Central memory CD8-positive, alpha-beta T cell (primary cell): ENCODE results near the gene OGFOD3.

ENCODE experiments used
- ATAC-seq: fragments of 150-1000 bp; cut with Tn5 transposase; replicated peaks from 2 replicates; pipeline ENCODE4 v1.10.0; 2022; ENCODE audit warnings: mild to moderate bottlenecking, moderate FRiP score, moderate number of reproducible peaks; ENCODE audit not compliant: poor library complexity, severe bottlenecking; ENCODE audit errors: extremely low read depth
- DNase-seq, 2 donors: peaks; one replicate each; pipeline ENCODE4 v3.0.0; 2021; ENCODE audit warnings: low spot score in 2 of 2
- H3K27ac Mint-ChIP-seq: one replicate; pipeline ENCODE4 v1.8.0; 2022; ENCODE audit warnings: low read depth, mild to moderate bottlenecking, moderate library complexity, mixed read lengths
- H3K27me3 Mint-ChIP-seq: one replicate; pipeline ENCODE4 v1.8.0; 2022; ENCODE audit warnings: mixed read lengths
- H3K36me3 Mint-ChIP-seq: one replicate; pipeline ENCODE4 v1.8.0; 2022; ENCODE audit warnings: mild to moderate bottlenecking, moderate library complexity, mixed read lengths; ENCODE audit not compliant: insufficient read depth
- H3K4me1 Mint-ChIP-seq: one replicate; pipeline ENCODE4 v1.8.0; 2022; ENCODE audit warnings: mixed read lengths
- H3K4me3 Mint-ChIP-seq: one replicate; pipeline ENCODE4 v1.8.0; 2022; ENCODE audit warnings: mild to moderate bottlenecking, moderate library complexity, mixed read lengths
- H3K9me3 Mint-ChIP-seq: one replicate; pipeline ENCODE4 v1.8.0; 2022; ENCODE audit warnings: mixed read lengths

The OGFOD3 gene

GRCh38 chr17:82405051-82405450 lies 13.3 kb downstream of the OGFOD3 start:
- Mint-ChIP-seq H3K4me3 (no peak overlapping the region), H3K27ac (no peak overlapping the region), H3K36me3 (peaks cover 19% of the 10 kb centered on the region), H3K9me3 (no peaks in the 10 kb centered on the region), H3K27me3 (no peaks in the 10 kb centered on the region), H3K4me1 (peaks cover 20% of the 10 kb centered on the region)
- no peak for ATAC-seq
- no peak for DNase-seq

GRCh38 chr17:82403662-82404660 lies 14.4 kb downstream of the OGFOD3 start:
- ATAC-seq, result no peak
- no peak for DNase-seq
- H3K4me3 Mint-ChIP-seq, result no peak overlapping the region
- no peak overlapping the region for H3K27ac Mint-ChIP-seq
- peaks cover 20% of the 10 kb centered on the region for H3K36me3 Mint-ChIP-seq
- H3K27me3 Mint-ChIP-seq, result no peaks in the 10 kb centered on the region
- no peaks in the 10 kb centered on the region for H3K9me3 Mint-ChIP-seq
- H3K4me1 Mint-ChIP-seq, result peaks cover 20% of the 10 kb centered on the region

DNA sequence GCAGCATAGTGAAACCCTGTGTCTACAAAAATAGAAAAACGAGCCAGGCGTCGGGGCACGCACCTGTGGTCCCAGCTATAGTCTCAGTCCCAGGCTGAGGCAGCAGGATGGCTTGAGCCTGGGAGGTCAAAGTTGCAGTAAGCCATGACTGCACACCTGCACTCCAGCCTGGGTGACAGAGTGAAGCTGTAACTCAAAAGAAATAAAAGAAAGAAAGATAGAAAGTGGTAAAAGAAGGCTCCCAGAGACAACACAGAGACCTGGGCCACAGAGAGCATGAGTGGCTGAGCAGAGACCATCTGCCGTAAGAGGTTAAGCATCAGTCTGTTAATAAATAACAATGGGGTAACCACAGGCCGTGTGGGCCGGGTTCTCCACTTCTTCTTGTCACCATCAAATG lies 15.5 kb downstream of the OGFOD3 start:
- Mint-ChIP-seq H3K27me3 (no peaks in the 10 kb centered on the region), H3K36me3 (peaks cover 20% of the 10 kb centered on the region), H3K9me3 (no peaks in the 10 kb centered on the region), H3K4me1 (peaks cover 14% of the 10 kb centered on the region), H3K27ac (no peak overlapping the region), H3K4me3 (no peak overlapping the region)
- no peak for ATAC-seq
- no peak for DNase-seq

- Mint-ChIP-seq H3K27ac (peak overlapping the region; percentile 89), H3K9me3 (no peaks in the 10 kb centered on the region), H3K27me3 (no peaks in the 10 kb centered on the region), H3K4me3 (peak overlapping the region; percentile 81), H3K36me3 (peaks cover 18% of the 10 kb centered on the region), H3K4me1 (peaks cover 10% of the 10 kb centered on the region)
- DNase-seq (peak in 1 of 2 donors; percentile 18), ATAC-seq (peak; percentile 67)
Observed at GRCh38 chr17:82400830-82401229, 17.6 kb downstream of the OGFOD3 start.

DNA sequence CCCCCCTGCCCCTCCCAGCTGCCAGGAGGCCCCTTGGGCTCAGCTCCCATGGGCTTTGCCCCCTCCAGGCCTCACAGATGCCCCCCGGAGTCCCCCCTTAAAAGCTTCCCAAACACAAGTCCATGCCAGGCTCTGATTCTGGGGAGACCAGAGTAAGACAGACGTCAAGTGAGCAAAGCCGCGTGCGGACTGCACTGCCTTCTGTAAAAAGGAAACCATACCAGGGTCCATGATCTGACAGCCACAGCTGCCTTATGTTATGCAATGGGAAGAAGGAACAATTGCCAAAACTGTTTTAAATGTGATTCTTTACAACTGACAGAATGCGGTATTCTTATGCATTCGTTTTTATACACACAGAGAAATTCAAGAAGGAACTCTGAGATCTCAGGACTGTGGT lies 18.2 kb downstream of the OGFOD3 start:
- Mint-ChIP-seq H3K4me1 (peaks cover 10% of the 10 kb centered on the region), H3K9me3 (no peaks in the 10 kb centered on the region), H3K36me3 (peaks cover 18% of the 10 kb centered on the region), H3K27me3 (no peaks in the 10 kb centered on the region), H3K27ac (peak overlapping the region; percentile 89), H3K4me3 (peak overlapping the region; percentile 81)
- ATAC-seq, result no peak
- no peak for DNase-seq

DNA sequence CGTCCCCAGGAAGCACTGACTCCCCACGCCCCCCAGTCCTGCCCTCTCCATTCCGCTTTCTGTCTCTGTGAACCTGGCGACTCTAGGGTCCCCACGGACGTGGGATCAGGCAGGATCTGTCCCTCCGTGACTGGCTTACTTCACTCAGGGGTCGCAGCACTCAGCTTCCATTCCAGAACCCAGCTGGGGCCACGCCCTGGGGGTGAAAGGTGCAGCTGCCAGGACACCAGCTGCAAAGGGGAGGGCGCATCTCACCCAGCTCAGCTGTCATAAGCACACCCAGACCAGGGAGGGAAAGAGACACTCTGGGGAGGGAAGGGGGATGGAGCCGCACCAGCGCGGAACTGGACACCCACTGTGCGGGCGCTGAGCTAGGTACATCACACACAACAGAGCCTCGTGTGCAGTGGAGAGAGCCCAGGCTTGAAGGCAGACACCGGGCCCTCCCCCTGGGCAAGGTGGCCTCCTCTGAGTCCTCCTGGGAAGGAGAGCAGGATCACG lies 18.7 kb downstream of the OGFOD3 start:
- Mint-ChIP-seq H3K4me3 (no peak overlapping the region), H3K27me3 (no peaks in the 10 kb centered on the region), H3K9me3 (no peaks in the 10 kb centered on the region), H3K4me1 (peaks cover 10% of the 10 kb centered on the region), H3K27ac (no peak overlapping the region), H3K36me3 (peaks cover 22% of the 10 kb centered on the region)
- DNase-seq, result no peak
- no peak for ATAC-seq

- H3K4me3 Mint-ChIP-seq, result no peak overlapping the region
- DNase-seq, result no peak
- peaks cover 19% of the 10 kb centered on the region for H3K36me3 Mint-ChIP-seq
Observed at GRCh38 chr17:82399041-82399441, 19.3 kb downstream of the OGFOD3 start.

DNA sequence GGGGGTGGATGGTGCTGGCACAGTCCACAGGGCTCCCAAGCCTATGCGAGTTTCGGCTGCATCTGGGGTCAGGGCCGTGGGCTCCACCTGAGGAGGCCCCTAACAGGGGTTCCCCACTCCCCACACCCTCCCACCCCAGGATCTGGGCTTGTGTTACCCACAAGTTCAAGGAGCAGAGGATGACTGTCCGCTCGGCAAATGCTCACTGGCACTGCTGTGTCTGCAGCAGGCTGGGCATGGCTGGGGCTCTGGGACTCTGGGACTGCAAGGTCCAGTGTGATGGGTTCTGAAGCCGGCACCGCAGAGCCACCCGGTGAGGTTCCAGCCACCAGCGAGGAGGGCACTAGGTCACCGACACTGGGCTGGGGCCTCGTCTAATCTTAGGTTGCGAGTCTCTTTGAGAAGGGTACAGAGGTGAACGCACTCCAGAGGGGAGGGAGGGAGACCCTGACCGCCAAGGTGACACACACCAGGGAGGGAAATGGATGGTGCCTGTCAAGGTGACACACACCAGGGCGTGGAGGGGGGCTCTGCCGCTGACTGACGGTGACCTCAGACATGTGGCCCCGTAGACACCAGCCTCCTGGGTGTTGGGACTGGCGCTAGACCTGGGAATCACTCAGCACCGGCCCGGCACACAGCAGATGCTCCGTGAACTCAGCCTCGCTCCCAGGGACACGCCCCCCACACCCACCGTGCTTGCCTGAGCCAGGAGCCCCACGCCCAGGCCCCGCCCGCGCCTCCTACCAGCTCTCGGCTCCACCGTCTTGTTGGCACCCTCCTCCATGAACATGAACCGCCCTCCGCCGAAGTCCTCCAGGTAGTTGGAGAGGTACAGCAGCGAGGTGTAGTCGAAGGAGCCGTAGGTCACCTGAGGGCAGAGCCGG lies 20.7 kb downstream of the OGFOD3 start:
- ATAC-seq, result no peak
- H3K4me3 Mint-ChIP-seq, result no peak overlapping the region
- H3K27ac Mint-ChIP-seq, result no peak overlapping the region
- peaks cover 10% of the 10 kb centered on the region for H3K4me1 Mint-ChIP-seq
- no peaks in the 10 kb centered on the region for H3K9me3 Mint-ChIP-seq
- peaks cover 12% of the 10 kb centered on the region for H3K36me3 Mint-ChIP-seq
- no peak for DNase-seq
- H3K27me3 Mint-ChIP-seq, result no peaks in the 10 kb centered on the region

More at GRCh38 chr17:82399041-82399441, 19.3 kb downstream of the OGFOD3 start:
- H3K4me1 Mint-ChIP-seq, result peaks cover 10% of the 10 kb centered on the region
- no peaks in the 10 kb centered on the region for H3K9me3 Mint-ChIP-seq
- ATAC-seq, result no peak
- no peaks in the 10 kb centered on the region for H3K27me3 Mint-ChIP-seq
- H3K27ac Mint-ChIP-seq, result no peak overlapping the region

DNA sequence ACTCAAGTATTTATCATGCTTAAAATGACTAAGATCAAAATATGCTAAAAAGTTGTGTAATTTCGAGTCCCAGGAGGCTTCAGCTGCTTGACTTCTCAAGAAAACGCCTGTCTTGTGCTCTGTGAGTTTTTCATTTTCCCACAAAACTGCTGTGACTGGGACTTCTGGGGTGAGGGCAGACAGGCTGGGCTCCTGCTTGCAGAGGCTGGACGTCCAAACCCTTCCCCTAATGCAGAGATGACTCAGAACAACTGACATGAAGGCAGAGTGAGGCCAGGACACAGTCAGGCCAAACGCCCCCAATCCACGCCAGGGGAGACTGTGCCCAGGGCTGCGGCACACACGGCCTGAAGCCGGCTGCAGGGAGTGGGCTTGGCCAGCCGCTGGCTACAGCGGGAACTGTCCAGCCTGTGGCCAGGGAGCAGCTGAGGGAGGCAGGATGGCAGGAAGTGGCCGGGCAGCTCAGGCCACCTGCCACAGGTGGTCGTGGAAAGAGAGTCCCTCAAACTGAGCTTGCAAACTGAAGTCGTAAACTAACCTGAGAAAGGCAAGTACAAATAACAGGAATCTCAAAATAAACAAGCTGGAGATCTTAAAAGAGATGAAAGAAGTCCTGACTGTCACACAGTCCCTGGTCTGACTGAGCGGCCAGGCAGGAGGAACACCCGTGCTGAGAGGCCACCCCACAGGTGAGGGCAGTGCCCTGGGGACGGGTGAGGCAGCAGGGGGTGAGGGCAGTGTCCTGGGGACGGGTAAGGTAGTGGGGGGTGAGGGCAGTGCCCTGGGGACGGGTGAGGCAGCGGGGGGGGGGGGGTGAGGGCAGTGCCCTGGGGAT lies 21.6 kb downstream of the OGFOD3 start:
- Mint-ChIP-seq H3K4me3 (no peak overlapping the region), H3K27me3 (no peaks in the 10 kb centered on the region), H3K27ac (no peak overlapping the region), H3K36me3 (peaks cover 8% of the 10 kb centered on the region), H3K4me1 (peaks cover 8% of the 10 kb centered on the region), H3K9me3 (no peaks in the 10 kb centered on the region)
- DNase-seq, result no peak
- no peak for ATAC-seq

GRCh38 chr17:82394278-82394677 lies 24.1 kb downstream of the OGFOD3 start:
- ATAC-seq, result no peak
- H3K27ac Mint-ChIP-seq, result no peak overlapping the region
- H3K36me3 Mint-ChIP-seq, result peaks cover 5% of the 10 kb centered on the region

DNA sequence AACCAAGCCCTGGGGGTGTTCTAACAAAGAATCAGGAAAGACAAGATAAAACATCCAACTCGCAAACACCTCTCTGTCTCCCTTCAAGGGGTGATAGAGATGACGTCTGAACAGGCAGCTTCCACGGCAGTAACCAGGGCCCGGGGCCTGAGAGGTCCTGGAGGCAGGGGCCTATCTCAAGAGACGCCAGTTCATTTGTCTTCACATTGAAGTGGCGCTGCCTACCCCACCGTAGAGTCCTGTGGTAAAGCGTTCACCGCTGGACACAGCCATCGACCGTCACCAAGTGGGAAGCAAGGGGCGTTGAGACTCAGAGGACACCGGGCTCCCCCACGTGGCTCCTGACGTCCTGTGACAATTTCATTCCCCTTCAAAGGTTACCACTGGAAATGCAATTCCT lies 25.4 kb downstream of the OGFOD3 start:
- Mint-ChIP-seq H3K4me3 (no peak overlapping the region), H3K9me3 (no peaks in the 10 kb centered on the region), H3K27ac (no peak overlapping the region), H3K27me3 (no peaks in the 10 kb centered on the region), H3K4me1 (no peaks in the 10 kb centered on the region), H3K36me3 (peaks cover 5% of the 10 kb centered on the region)
- no peak for ATAC-seq
- DNase-seq, result no peak

More at GRCh38 chr17:82394278-82394677, 24.1 kb downstream of the OGFOD3 start:
- DNase-seq, result no peak
- H3K4me3 Mint-ChIP-seq, result no peak overlapping the region
- H3K9me3 Mint-ChIP-seq, result no peaks in the 10 kb centered on the region
- no peaks in the 10 kb centered on the region for H3K27me3 Mint-ChIP-seq
- no peaks in the 10 kb centered on the region for H3K4me1 Mint-ChIP-seq
